HG02623 (cell line): ENCODE data around the gene OLFM1.
"Not testable (repeated sequence)": the region's sequence is repeated elsewhere in the genome, so short reads cannot be mapped to it uniquely, and the experiment has no call there.

Experiments used
- ATAC-seq: cut with Tn5 transposase; IDR thresholded peaks from one replicate; pipeline ENCODE4 v1.9.1; 2021; ENCODE audit warnings: moderate library complexity; ENCODE audit not compliant: unreplicated experiment

The OLFM1 gene

GRCh38 chr9:135056541-135056940 lies 30.9 kb upstream of the OLFM1 start:
- ATAC-seq, result no peak

GRCh38 chr9:135060461-135061116 lies 26.9 kb upstream of the OLFM1 start:
- ATAC-seq, result no peak

- ATAC-seq, result no peak
Observed at GRCh38 chr9:135061441-135061840, 26.0 kb upstream of the OLFM1 start.

GRCh38 chr9:135062254-135062653 lies 25.2 kb upstream of the OLFM1 start:
- no peak for ATAC-seq

GRCh38 chr9:135063466-135063865 lies 24.0 kb upstream of the OLFM1 start:
- not testable (repeated sequence) for ATAC-seq

GRCh38 chr9:135063888-135064287 lies 23.6 kb upstream of the OLFM1 start:
- not testable (repeated sequence) for ATAC-seq

- ATAC-seq, result no peak
Observed at GRCh38 chr9:135065151-135065550, 22.3 kb upstream of the OLFM1 start.

- no peak for ATAC-seq
Observed at GRCh38 chr9:135065804-135066203, 21.7 kb upstream of the OLFM1 start.

GRCh38 chr9:135066291-135066690 lies 21.2 kb upstream of the OLFM1 start:
- no peak for ATAC-seq

GRCh38 chr9:135067096-135067710 lies 20.3 kb upstream of the OLFM1 start:
- no peak for ATAC-seq

GRCh38 chr9:135068776-135069415 lies 18.6 kb upstream of the OLFM1 start:
- ATAC-seq, result no peak

- ATAC-seq, result no peak
Observed at GRCh38 chr9:135069558-135070197, 17.8 kb upstream of the OLFM1 start.

- ATAC-seq, result no peak
Observed at GRCh38 chr9:135070198-135070951, 17.1 kb upstream of the OLFM1 start.

GRCh38 chr9:135070964-135071735 lies 16.3 kb upstream of the OLFM1 start:
- ATAC-seq, result no peak

- no peak for ATAC-seq
Observed at GRCh38 chr9:135073081-135073740, 14.3 kb upstream of the OLFM1 start.

- ATAC-seq, result no peak
Observed at GRCh38 chr9:135073741-135074305, 13.6 kb upstream of the OLFM1 start.

- ATAC-seq, result no peak
Observed at GRCh38 chr9:135074354-135075233, 12.9 kb upstream of the OLFM1 start.
